ENCODE measurements around the gene GLS2.
A peak's percentile ranks its signal among the peaks of the same experiment; 100 is the strongest.
"Not testable (repeated sequence)": the region's sequence is repeated elsewhere in the genome, so short reads cannot be mapped to it uniquely, and the experiment has no call there.

GLS2 gene
- total RNA-seq: 0 to 2.0 (median 0.07) reads per million in 17 experiments

GRCh38 chr12:56488041-56488955 is at the start of gene GLS2:
Gene GLS2, minus strand, starts transcription at chr12:56488161. Its CDS starts 43 bp downstream, at chr12:56488118.
- peak; percentile 63 to 82 (median 75) for DNase-seq

- peak in 2 of 4 experiments; percentile 32 to 51 for DNase-seq
Measured at GRCh38 chr12:56537546-56537945, 49.6 kb upstream of the GLS2 start.

GRCh38 chr12:56530390-56531055 is 42.6 kb upstream of the GLS2 start:
- DNase-seq: no peak

GRCh38 chr12:56529656-56530055 is 41.7 kb upstream of the GLS2 start:
- no peak for DNase-seq

GRCh38 chr12:56528846-56529245 is 40.9 kb upstream of the GLS2 start:
- no peak for DNase-seq

- no peak for DNase-seq
Measured at GRCh38 chr12:56522411-56523193, 34.6 kb upstream of the GLS2 start.

- DNase-seq: peak; percentile 44 to 65 (median 58)
Measured at GRCh38 chr12:56521590-56522371, 33.8 kb upstream of the GLS2 start, which contains the start of gene RBMS2. Gene RBMS2, plus strand, starts transcription at chr12:56521820. Its CDS starts 204 bp downstream, at chr12:56522024.

GRCh38 chr12:56521209-56521589 is 33.2 kb upstream of the GLS2 start:
- DNase-seq: peak in 3 of 4 experiments; percentile 24 to 37 (median 36)

GRCh38 chr12:56520506-56520905 is 32.5 kb upstream of the GLS2 start:
- peak in 2 of 4 experiments; percentile 13 to 20 for DNase-seq

- no peak for DNase-seq
Measured at GRCh38 chr12:56520048-56520447, 32.1 kb upstream of the GLS2 start.

- peak in 1 of 4 experiments; percentile 17 for DNase-seq
Measured at GRCh38 chr12:56518570-56518969, 30.6 kb upstream of the GLS2 start.

GRCh38 chr12:56517854-56518253 is 29.9 kb upstream of the GLS2 start:
- no peak for DNase-seq

- not testable (repeated sequence) for DNase-seq
Measured at GRCh38 chr12:56514014-56514318, 26.0 kb upstream of the GLS2 start.

- no peak for DNase-seq
Measured at GRCh38 chr12:56510786-56511185, 22.8 kb upstream of the GLS2 start.

GRCh38 chr12:56499879-56500278 is 11.9 kb upstream of the GLS2 start:
- DNase-seq: not testable (repeated sequence)

- DNase-seq: not testable (repeated sequence)
Measured at GRCh38 chr12:56499452-56499851, 11.5 kb upstream of the GLS2 start.

GRCh38 chr12:56498126-56498902 is 10.4 kb upstream of the GLS2 start:
- not testable (repeated sequence) for DNase-seq

GRCh38 chr12:56496704-56497103 is 8.7 kb upstream of the GLS2 start:
- peak in 3 of 4 experiments; percentile 33 to 44 (median 42) for DNase-seq

GRCh38 chr12:56494481-56494880 is 6.5 kb upstream of the GLS2 start:
- DNase-seq: not testable (repeated sequence)

- DNase-seq: not testable (repeated sequence)
Measured at GRCh38 chr12:56494106-56494415, 6.1 kb upstream of the GLS2 start.

GRCh38 chr12:56493409-56494105 is 5.6 kb upstream of the GLS2 start:
- not testable (repeated sequence) for DNase-seq
